Adrenal gland (tissue), 12 donors: Measurements from ENCODE around the gene CNNM4. TPM values are rescaled to one million over a fixed set of nuclear protein-coding genes. Genes with fewer than 3 reads are reported as not detected.

Source experiments
- DNase-seq, 7 donors: peaks; one replicate each; pipeline ENCODE4 v3.0.0-alpha.2; 2019 to 2020
- H3K27ac ChIP-seq, 5 donors: fragments of 200-600 bp; sonication (generic) in 4 of 5; 1 replicate in 3 of 5; 2 replicates in 2 of 5; pipeline versions ENCODE4 v1.5.1 to v1.8.0; 2016 to 2020; ENCODE audit warnings: mild to moderate bottlenecking in 1 of 5
- H3K27me3 ChIP-seq: fragments of 200-600 bp; 2 replicates; pipeline ENCODE4 v1.8.0; 2021
- H3K36me3 ChIP-seq, 2 donors: fragments of 200-600 bp; replicated peaks in 1 of 2; 1 replicate in 1 of 2; 2 replicates in 1 of 2; pipeline versions ENCODE4 v1.5.1 to v1.8.0; 2018 to 2022
- H3K4me1 ChIP-seq, 2 donors: fragments of 200-600 bp; replicated peaks in 1 of 2; 1 replicate in 1 of 2; 2 replicates in 1 of 2; pipeline versions ENCODE4 v1.5.1 to v1.8.0; 2018 to 2021
- H3K4me3 ChIP-seq, 4 donors: fragments of 200-600 bp; sonication (generic) in 3 of 4; one replicate each; pipeline ENCODE4 v1.5.1; 2016 to 2018
- H3K9me3 ChIP-seq, 3 donors: fragments of 200-600 bp; sonication (generic) in 1 of 3; replicated peaks in 1 of 3; 1 replicate in 2 of 3; 2 replicates in 1 of 3; pipeline versions ENCODE4 v1.5.1 to v1.8.0; 2016 to 2021
- CTCF ChIP-seq, 6 experiments: fragments of 450-650 bp in 4 of 6; fragments of 200-600 bp in 2 of 6; sonication (generic) in 1 of 6; IDR thresholded peaks; 1 replicate in 5 of 6; 2 replicates in 1 of 6; pipeline versions ENCODE4 v1.5.1 to v1.8.0; 2016 to 2021; ENCODE audit warnings: antibody characterized with exemption in 6 of 6, mild to moderate bottlenecking in 2 of 6, moderate library complexity in 1 of 6
- POLR2A ChIP-seq, 2 donors: fragments of 450-650 bp; IDR thresholded peaks; one replicate each; pipeline ENCODE4 v1.6.1; 2017; ENCODE audit warnings: antibody characterized with exemption in 2 of 2, mild to moderate bottlenecking in 2 of 2, moderate library complexity in 1 of 2
- WGBS, 4 donors: extraction: QIAGEN DNeasy Blood & Tissue Kit in 2 of 4; methylation state at CpG; one replicate each; pipeline versions ENCODE4 v1.1.5 to v1.1.7; 2013 to 2017; 5-methylcytosine and 5-hydroxymethylcytosine counted together
- intact Hi-C, 2 donors: fragments of 100-400 bp; cut with DNase I; formaldehyde crosslinking; loops; one replicate each; pipeline versions ENCODE4 v1.14.1 to v1.15.0; 2022 to 2023
- polyA plus RNA-seq, 3 donors: library from polyadenylated mRNA; stranded (reverse); fragments of 200-250 nt in 2 of 3; fragments of 350-450 nt in 1 of 3; fragmentation: Illumina TruSeq in 1 of 3; extraction: RNeasy Lipid Tissue Mini Kit (QIAGEN cat#74804) in 1 of 3; gene quantifications; one replicate each; pipeline ENCODE4 v1.2.3, GENCODE V29; 2013 to 2014
- total RNA-seq, 9 donors: library from RNA; depleted of rRNA in 4 of 9; stranded (reverse); fragments of >200 nt in 4 of 9; fragments of 120-200 nt in 1 of 9; fragmentation: NEBNext Ultra II Directional in 1 of 9; extraction: Animal tissue kit (Norgen Biotek cat#: 25700) in 1 of 9; gene quantifications; one replicate each; pipeline versions ENCODE4 v1.1.0 to v1.2.4, GENCODE V29; 2013 to 2023
- donor health status: healthy with polysubstance abuse.
- donor health status: Bipolar disorder and iron deficiency.
- donor health status: DM: yes; HTN: yes; CAD: no.
- donor health status: DM: no; HTN: no; CAD: no.
- donor health status: DM: no; HTN: no; CAD: no.
- donor health status: DM: yes; HTN: yes; CAD: no.

Gene CNNM4
- total and polyA plus RNA-seq, 12 donors = 2.2 to 7.7 (median 4.4) TPM

- Histone ChIP-seq H3K36me3 (no peaks in the 10 kb centered on the region), H3K27ac (no peak overlapping the region), H3K27me3 (no peaks in the 10 kb centered on the region), H3K4me3 (no peak overlapping the region), H3K9me3 (no peaks in the 10 kb centered on the region), H3K4me1 (peaks cover 17 to 35% of the 10 kb centered on the region in 2 donors)
- TF ChIP-seq POLR2A (IDR thresholded peaks at IDR 0.05) = no peak
- no peak for DNase-seq
- intact Hi-C loops = no loop called here
- WGBS, 4 donors = 83 to 90% (median 88%) methylated on average over 3 of the region's 3 CpGs
Measured at GRCh38 chr2:96758987-96759386, 1.7 kb upstream of the CNNM4 start.

- H3K9me3 ChIP-seq = no peaks in the 10 kb centered on the region
- TF ChIP-seq CTCF (IDR thresholded peaks at IDR 0.05) (no peak), POLR2A (IDR thresholded peaks at IDR 0.05) (no peak)
- WGBS, 4 donors = 95 to 100% (median 98%) methylated on average over 4 of the region's 4 CpGs
- peaks cover 17 to 40% of the 10 kb centered on the region in 2 donors for H3K4me1 ChIP-seq
- H3K4me3 ChIP-seq = no peak overlapping the region
- intact Hi-C loops = no loop called here
- H3K36me3 ChIP-seq = no peaks in the 10 kb centered on the region
- no peaks in the 10 kb centered on the region for H3K27me3 ChIP-seq
- no peak for DNase-seq
- H3K27ac ChIP-seq = no peak overlapping the region
Measured at GRCh38 chr2:96759548-96759947, 1.2 kb upstream of the CNNM4 start.

GRCh38 chr2:96760986-96761832 lies 507 bp downstream of the CNNM4 start:
- DNase-seq = peak in 5 of 7 donors; percentile 43 to 59 (median 45)
- WGBS, 4 donors = 26 to 98% (median 48%) methylated on average over 11 to 58 of the region's 59 CpGs
- TF ChIP-seq POLR2A (IDR thresholded peaks at IDR 0.05) (peak in 1 of 2 donors; percentile 93), CTCF (IDR thresholded peaks at IDR 0.05) (peak in 5 of 6 experiments; percentile 27 to 77 (median 58))
- Histone ChIP-seq H3K9me3 (no peaks in the 10 kb centered on the region), H3K4me3 (peak overlapping the region in 3 of 4 donors; percentile 43 to 76 (median 69)), H3K27me3 (no peaks in the 10 kb centered on the region), H3K4me1 (peaks cover 17 to 42% of the 10 kb centered on the region in 2 donors), H3K27ac (peak overlapping the region in 3 of 5 donors; percentile 58 to 90 (median 72)), H3K36me3 (no peaks in the 10 kb centered on the region)
- intact Hi-C loops = loop anchor here in 1 of 2 donors (5.0 kb wide), 1 partner anchor 106 kb away; no protein-coding TSS in a partner anchor

- Histone ChIP-seq H3K9me3 (no peaks in the 10 kb centered on the region), H3K4me1 (peaks cover 17 to 42% of the 10 kb centered on the region in 2 donors), H3K27ac (no peak overlapping the region), H3K4me3 (peak overlapping the region in 1 of 4 donors; percentile 12), H3K36me3 (no peaks in the 10 kb centered on the region), H3K27me3 (no peaks in the 10 kb centered on the region)
- intact Hi-C loops = loop anchor here in 1 of 2 donors (5.0 kb wide), 1 partner anchor 105 kb away; no protein-coding TSS in a partner anchor
- TF ChIP-seq POLR2A (IDR thresholded peaks at IDR 0.05) = no peak
- TF ChIP-seq CTCF (IDR thresholded peaks at IDR 0.05) = no peak
- 58 to 72% (median 61%) methylated on average over 13 to 15 of the region's 15 CpGs for WGBS, 4 donors
- DNase-seq = no peak
Measured at GRCh38 chr2:96762529-96763311, 2.0 kb downstream of the CNNM4 start.
